ENCODE measurements around the gene ACP2.
A peak's percentile ranks its signal among the peaks of the same experiment; 100 is the strongest.

Gene ACP2

GRCh38 chr11:47258317-47258902, 9.8 kb upstream of the ACP2 start:
- TF ChIP-seq CTCF (IDR thresholded peaks at IDR 0.05; ENCODE audit: low read depth, low read length): no peak
- DNase-seq (ENCODE audit: extremely low read depth, low read depth): no peak

- TF ChIP-seq CTCF (IDR thresholded peaks at IDR 0.05; ENCODE audit: low read depth, low read length): peak; percentile 70
- DNase-seq (ENCODE audit: extremely low read depth, low read depth): no peak
Measured at GRCh38 chr11:47257517-47258316, 9.1 kb upstream of the ACP2 start, which contains the start of gene NR1H3. Gene NR1H3 (plus strand): TSS chr11:47257996. CDS start chr11:47259217, 1,221 bp downstream.

- no peak for TF ChIP-seq CTCF (IDR thresholded peaks at IDR 0.05; ENCODE audit: low read depth, low read length)
- DNase-seq (ENCODE audit: extremely low read depth, low read depth): no peak
Measured at GRCh38 chr11:47257177-47257516, 8.5 kb upstream of the ACP2 start.

- DNase-seq (ENCODE audit: extremely low read depth, low read depth): no peak
Measured at GRCh38 chr11:47256374-47256773, 7.8 kb upstream of the ACP2 start.

GRCh38 chr11:47254386-47254785, 5.8 kb upstream of the ACP2 start:
- TF ChIP-seq CTCF (IDR thresholded peaks at IDR 0.05; ENCODE audit: low read depth, low read length): no peak
- DNase-seq (ENCODE audit: extremely low read depth, low read depth): no peak

More at GRCh38 chr11:47256374-47256773, 7.8 kb upstream of the ACP2 start:
- no peak for TF ChIP-seq CTCF (IDR thresholded peaks at IDR 0.05; ENCODE audit: low read depth, low read length)

GRCh38 chr11:47253660-47254059, 5.0 kb upstream of the ACP2 start:
- TF ChIP-seq CTCF (IDR thresholded peaks at IDR 0.05; ENCODE audit: low read depth, low read length): no peak
- DNase-seq (ENCODE audit: extremely low read depth, low read depth): no peak

- no peak for DNase-seq (ENCODE audit: extremely low read depth, low read depth)
- TF ChIP-seq CTCF (IDR thresholded peaks at IDR 0.05; ENCODE audit: low read depth, low read length): no peak
Measured at GRCh38 chr11:47251751-47252150, 3.1 kb upstream of the ACP2 start.

Measured in AG09319 (cell line).